HEK293 (cell line): ENCODE measurements around the gene CPXM1.
A peak's percentile ranks its signal among the peaks of the same experiment; 100 is the strongest.

Experiments used
- CTCF ChIA-PET: fragments of 350-600 bp; formaldehyde crosslinking; extraction: SDS; loops from one replicate; lab custom pipeline; 2021; ENCODE audit warnings: antibody characterized with exemption; lab: Yijun Ruan, JAX
- POLR2A ChIA-PET: fragments of 300-600 bp; formaldehyde crosslinking; extraction: SDS; loops from one replicate; lab custom pipeline; 2020; ENCODE audit warnings: antibody characterized with exemption, inconsistent platforms; lab: Yijun Ruan, JAX
- H3K27ac ChIP-seq: fragments of 200-500 bp; sonication (Bioruptor generic); 2 replicates; pipeline ENCODE4 v1.5.1; 2014; ENCODE audit warnings: low read depth, low read length, control low read depth, inconsistent platforms; ENCODE audit errors: extremely low read depth
- H3K36me3 ChIP-seq, 2 experiments: fragments of 200-500 bp in 1 of 2; sonication (Bioruptor generic) in 1 of 2; 1 replicate in 1 of 2; 2 replicates in 1 of 2; pipeline ENCODE4 v1.5.1; 2014 to 2017; ENCODE audit warnings: inconsistent platforms in 2 of 2, low read length in 2 of 2; ENCODE audit not compliant: control insufficient read depth in 2 of 2, insufficient read depth in 1 of 2
- H3K4me1 ChIP-seq: fragments of 200-500 bp; sonication (Bioruptor generic); 2 replicates; pipeline ENCODE4 v1.5.1; 2014; ENCODE audit warnings: mild to moderate bottlenecking, low read length, inconsistent platforms; ENCODE audit not compliant: control insufficient read depth, insufficient read depth
- H3K4me3 ChIP-seq: 2 replicates; pipeline ENCODE4 v1.5.1; 2011; ENCODE audit warnings: low read depth, mild to moderate bottlenecking, control low read depth, low read length, moderate library complexity
- H3K9me3 ChIP-seq: fragments of 200-500 bp; sonication (Bioruptor generic); 2 replicates; pipeline ENCODE4 v1.5.1; 2014; ENCODE audit warnings: low read depth, low read length, inconsistent platforms; ENCODE audit not compliant: control insufficient read depth, insufficient read depth
- EGR2 ChIP-seq: fragments of 450-650 bp; formaldehyde crosslinking; IDR thresholded peaks from 2 replicates; pipeline ENCODE4 v1.5.1; 2016; ENCODE audit warnings: low read depth, missing biosample characterization, missing genetic modification characterization
- GFI1B ChIP-seq: fragments of 450-650 bp; formaldehyde crosslinking; IDR thresholded peaks from 2 replicates; pipeline ENCODE4 v1.5.1; 2016; ENCODE audit warnings: missing biosample characterization, missing genetic modification characterization
- KLF8 ChIP-seq: fragments of 450-650 bp; formaldehyde crosslinking; IDR thresholded peaks from 2 replicates; pipeline ENCODE4 v1.5.1; 2016; ENCODE audit warnings: missing biosample characterization, missing genetic modification characterization
- OSR2 ChIP-seq: fragments of 450-650 bp; formaldehyde crosslinking; IDR thresholded peaks from 2 replicates; pipeline ENCODE4 v1.5.1; 2016; ENCODE audit warnings: missing biosample characterization, missing genetic modification characterization
- PBX3 ChIP-seq: sonication (generic); formaldehyde crosslinking; IDR thresholded peaks from 2 replicates; pipeline ENCODE4 v1.8.1; 2022; ENCODE audit warnings: mild to moderate bottlenecking, moderate library complexity, missing genetic modification reagents
- SALL2 ChIP-seq: fragments of 450-650 bp; formaldehyde crosslinking; IDR thresholded peaks from 2 replicates; pipeline ENCODE4 v1.5.0; 2017; ENCODE audit warnings: missing biosample characterization, mild to moderate bottlenecking, missing genetic modification characterization, borderline replicate concordance
- ZFHX2 ChIP-seq: fragments of 450-650 bp; formaldehyde crosslinking; conservative IDR thresholded peaks from 2 replicates; pipeline ENCODE4 v1.5.1; 2016; ENCODE audit warnings: missing biosample characterization, missing genetic modification characterization
- ZFP69B ChIP-seq: fragments of 450-650 bp; formaldehyde crosslinking; IDR thresholded peaks from 2 replicates; pipeline ENCODE4 v1.5.1; 2016; ENCODE audit warnings: missing biosample characterization, missing genetic modification characterization
- ZIC2 ChIP-seq: fragments of 450-650 bp; formaldehyde crosslinking; IDR thresholded peaks from 2 replicates; pipeline ENCODE4 v1.5.1; 2016; ENCODE audit warnings: missing biosample characterization, missing genetic modification characterization
- ZNF114 ChIP-seq: fragments of 450-650 bp; formaldehyde crosslinking; IDR thresholded peaks from 2 replicates; pipeline ENCODE4 v1.5.0; 2017; ENCODE audit warnings: missing biosample characterization, missing genetic modification characterization
- ZNF138 ChIP-seq: fragments of 450-650 bp; formaldehyde crosslinking; IDR thresholded peaks from 2 replicates; pipeline ENCODE4 v1.5.1; 2016; ENCODE audit warnings: missing biosample characterization, missing genetic modification characterization, borderline replicate concordance
- ZNF169 ChIP-seq: fragments of 450-650 bp; formaldehyde crosslinking; IDR thresholded peaks from 2 replicates; pipeline ENCODE4 v1.5.1; 2016; ENCODE audit warnings: missing biosample characterization, missing genetic modification characterization
- ZNF19 ChIP-seq: fragments of 450-650 bp; formaldehyde crosslinking; IDR thresholded peaks from 2 replicates; pipeline ENCODE4; 2016; ENCODE audit warnings: missing biosample characterization, missing genetic modification characterization, low read depth
- ZNF274 ChIP-seq, 2 experiments: fragments of 200-500 bp in 1 of 2; fragments of 450-650 bp in 1 of 2; sonication (Bioruptor generic) in 1 of 2; formaldehyde crosslinking in 1 of 2; IDR thresholded peaks; 2 replicates each; pipeline versions ENCODE4 v1.5.1 to v1.6.1; 2014 to 2016; ENCODE audit warnings: borderline replicate concordance in 1 of 2, inconsistent platforms in 1 of 2, low read length in 1 of 2, missing biosample characterization in 1 of 2, missing genetic modification characterization in 1 of 2
- ZNF362 ChIP-seq: fragments of 450-650 bp; formaldehyde crosslinking; IDR thresholded peaks from 2 replicates; pipeline ENCODE4 v1.5.1; 2016; ENCODE audit warnings: missing biosample characterization, missing genetic modification characterization
- ZNF571 ChIP-seq: fragments of 450-650 bp; formaldehyde crosslinking; IDR thresholded peaks from 2 replicates; pipeline ENCODE4 v1.5.0; 2017; ENCODE audit warnings: missing biosample characterization, missing genetic modification characterization
- ZNF623 ChIP-seq: fragments of 450-650 bp; formaldehyde crosslinking; IDR thresholded peaks from 2 replicates; pipeline ENCODE4 v1.5.1; 2016; ENCODE audit warnings: missing biosample characterization, missing genetic modification characterization
- ZNF624 ChIP-seq: fragments of 450-650 bp; formaldehyde crosslinking; IDR thresholded peaks from 2 replicates; pipeline ENCODE4 v1.5.1; 2017; ENCODE audit warnings: missing biosample characterization, missing genetic modification characterization
- TF ChIP-seq, protein P1 (sequence below): fragments of 450-650 bp; formaldehyde crosslinking; IDR thresholded peaks from 2 replicates; pipeline ENCODE4 v1.5.1; 2017; ENCODE audit warnings: missing biosample characterization, mild to moderate bottlenecking, missing genetic modification characterization, moderate library complexity
- TF ChIP-seq, protein P2 (sequence below): fragments of 450-650 bp; formaldehyde crosslinking; IDR thresholded peaks from 2 replicates; pipeline ENCODE4 v1.5.1; 2016; ENCODE audit warnings: missing biosample characterization, missing genetic modification characterization
- TF ChIP-seq, protein P3 (sequence below): fragments of 450-650 bp; formaldehyde crosslinking; IDR thresholded peaks from 2 replicates; pipeline ENCODE4 v1.5.1; 2016; ENCODE audit warnings: missing biosample characterization, missing genetic modification characterization

Gene CPXM1

GRCh38 chr20:2767768-2768631 is 32.4 kb downstream of the CPXM1 start:
- Histone ChIP-seq H3K4me1 (no peaks in the 10 kb centered on the region), H3K36me3 (no peaks in the 10 kb centered on the region), H3K4me3 (no peak overlapping the region), H3K27ac (no peak overlapping the region), H3K9me3 (no peaks in the 10 kb centered on the region)
- POLR2A ChIA-PET: no interaction called here
- TF ChIP-seq ZNF169: no peak
- TF ChIP-seq ZNF624 (tag by site-specific recombination): no peak
- TF ChIP-seq EGR2: peak; percentile 15; the same call in 1 of the 2 replicates
- TF ChIP-seq, protein P1, sequence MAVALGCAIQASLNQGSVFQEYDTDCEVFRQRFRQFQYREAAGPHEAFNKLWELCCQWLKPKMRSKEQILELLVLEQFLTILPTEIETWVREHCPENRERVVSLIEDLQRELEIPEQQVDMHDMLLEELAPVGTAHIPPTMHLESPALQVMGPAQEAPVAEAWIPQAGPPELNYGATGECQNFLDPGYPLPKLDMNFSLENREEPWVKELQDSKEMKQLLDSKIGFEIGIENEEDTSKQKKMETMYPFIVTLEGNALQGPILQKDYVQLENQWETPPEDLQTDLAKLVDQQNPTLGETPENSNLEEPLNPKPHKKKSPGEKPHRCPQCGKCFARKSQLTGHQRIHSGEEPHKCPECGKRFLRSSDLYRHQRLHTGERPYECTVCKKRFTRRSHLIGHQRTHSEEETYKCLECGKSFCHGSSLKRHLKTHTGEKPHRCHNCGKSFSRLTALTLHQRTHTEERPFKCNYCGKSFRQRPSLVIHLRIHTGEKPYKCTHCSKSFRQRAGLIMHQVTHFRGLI (tag by site-specific recombination): 0 out of 2 replicates have a peak, but pooled peaks have one; percentile 47
- no peak for TF ChIP-seq ZNF138 (tag by site-specific recombination)
- TF ChIP-seq, protein P2, sequence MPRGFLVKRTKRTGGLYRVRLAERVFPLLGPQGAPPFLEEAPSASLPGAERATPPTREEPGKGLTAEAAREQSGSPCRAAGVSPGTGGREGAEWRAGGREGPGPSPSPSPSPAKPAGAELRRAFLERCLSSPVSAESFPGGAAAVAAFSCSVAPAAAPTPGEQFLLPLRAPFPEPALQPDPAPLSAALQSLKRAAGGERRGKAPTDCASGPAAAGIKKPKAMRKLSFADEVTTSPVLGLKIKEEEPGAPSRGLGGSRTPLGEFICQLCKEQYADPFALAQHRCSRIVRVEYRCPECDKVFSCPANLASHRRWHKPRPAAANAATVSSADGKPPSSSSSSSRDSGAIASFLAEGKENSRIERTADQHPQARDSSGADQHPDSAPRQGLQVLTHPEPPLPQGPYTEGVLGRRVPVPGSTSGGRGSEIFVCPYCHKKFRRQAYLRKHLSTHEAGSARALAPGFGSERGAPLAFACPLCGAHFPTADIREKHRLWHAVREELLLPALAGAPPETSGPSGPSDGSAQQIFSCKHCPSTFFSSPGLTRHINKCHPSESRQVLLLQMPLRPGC (tag by site-specific recombination): no peak
- TF ChIP-seq ZFP69B (tag by site-specific recombination): no peak
- CTCF ChIA-PET: interaction anchor here (0.5 to 1.4 kb wide), 6 partner anchors 12 to 84 kb away, joined by 3 to 6 read pairs (median 6); no protein-coding TSS in a partner anchor

- no peaks in the 10 kb centered on the region for H3K9me3 ChIP-seq
- no peak overlapping the region for H3K4me3 ChIP-seq
- ChIA-PET CTCF (interaction anchor here (0.6 to 3.6 kb wide), 7 partner anchors 8 to 238 kb away, joined by 3 to 38 read pairs (median 5); no protein-coding TSS in a partner anchor), POLR2A (no interaction called here)
- H3K27ac ChIP-seq: no peak overlapping the region
- TF ChIP-seq ZNF623 (no peak), PBX3 (CRISPR knock-in tag) (no peak), ZNF362 (tag by site-specific recombination) (no peak)
- H3K4me1 ChIP-seq: no peaks in the 10 kb centered on the region
- H3K36me3 ChIP-seq: no peaks in the 10 kb centered on the region
Measured at GRCh38 chr20:2763186-2763585, 37.2 kb downstream of the CPXM1 start.

- Histone ChIP-seq H3K36me3 (no peaks in the 10 kb centered on the region), H3K9me3 (no peaks in the 10 kb centered on the region), H3K27ac (no peak overlapping the region), H3K4me1 (no peaks in the 10 kb centered on the region), H3K4me3 (no peak overlapping the region)
- CTCF ChIA-PET: interaction anchor here (0.6 to 3.6 kb wide), 9 partner anchors 10 to 333 kb away, joined by 3 to 38 read pairs (median 4); no protein-coding TSS in a partner anchor
- TF ChIP-seq ZNF114 (tag by site-specific recombination) (no peak), KLF8 (tag by site-specific recombination) (no peak), OSR2 (peak; percentile 70), SALL2 (tag by site-specific recombination) (no peak), ZFHX2 (tag by site-specific recombination) (peak; percentile 34), ZNF274 (IDR thresholded peaks at IDR 0.05; ENCODE audit: low read length) (no peak), ZNF274 (tag by site-specific recombination; IDR thresholded peaks at IDR 0.05; ENCODE audit: borderline replicate concordance) (no peak), ZNF571 (tag by site-specific recombination) (no peak), ZNF19 (tag by site-specific recombination) (no peak), EGR2 (peak; percentile 51; the same call in 1 of the 2 replicates), GFI1B (tag by site-specific recombination) (no peak), ZIC2 (tag by site-specific recombination) (peak; percentile 48; the same call in 1 of the 2 replicates)
- TF ChIP-seq, protein P3, sequence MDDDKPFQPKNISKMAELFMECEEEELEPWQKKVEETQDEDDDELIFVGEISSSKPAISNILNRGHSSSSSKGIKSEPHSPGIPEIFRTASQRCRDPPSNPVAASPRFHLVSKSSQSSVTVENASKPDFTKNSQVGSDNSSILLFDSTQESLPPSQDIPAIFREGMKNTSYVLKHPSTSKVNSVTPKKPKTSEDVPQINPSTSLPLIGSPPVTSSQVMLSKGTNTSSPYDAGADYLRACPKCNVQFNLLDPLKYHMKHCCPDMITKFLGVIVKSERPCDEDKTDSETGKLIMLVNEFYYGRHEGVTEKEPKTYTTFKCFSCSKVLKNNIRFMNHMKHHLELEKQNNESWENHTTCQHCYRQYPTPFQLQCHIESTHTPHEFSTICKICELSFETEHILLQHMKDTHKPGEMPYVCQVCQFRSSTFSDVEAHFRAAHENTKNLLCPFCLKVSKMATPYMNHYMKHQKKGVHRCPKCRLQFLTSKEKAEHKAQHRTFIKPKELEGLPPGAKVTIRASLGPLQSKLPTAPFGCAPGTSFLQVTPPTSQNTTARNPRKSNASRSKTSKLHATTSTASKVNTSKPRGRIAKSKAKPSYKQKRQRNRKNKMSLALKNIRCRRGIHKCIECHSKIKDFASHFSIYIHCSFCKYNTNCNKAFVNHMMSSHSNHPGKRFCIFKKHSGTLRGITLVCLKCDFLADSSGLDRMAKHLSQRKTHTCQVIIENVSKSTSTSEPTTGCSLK (tag by site-specific recombination): no peak
- POLR2A ChIA-PET: no interaction called here
Measured at GRCh38 chr20:2762578-2763131, 37.8 kb downstream of the CPXM1 start.
